NCI-H82 (cell line): Measurements from ENCODE around the gene PRKN.
"Not testable (repeated sequence)": the region's sequence is repeated elsewhere in the genome, so short reads cannot be mapped to it uniquely, and the experiment has no call there.

Experiments
- DNase-seq: peaks from one replicate; lab custom pipeline; 2025; lab: John Stamatoyannopoulos, UW

Gene PRKN

GRCh38 chr6:161543684-161544309 is 1183.8 kb downstream of the PRKN start:
- no peak for DNase-seq

- DNase-seq = no peak
These were observed 1185.1 kb downstream of the PRKN start for GRCh38 chr6:161542346-161542980.

- no peak for DNase-seq
These were observed 1187.0 kb downstream of the PRKN start for GRCh38 chr6:161540532-161540931.

- DNase-seq = no peak
These were observed 1191.3 kb downstream of the PRKN start for GRCh38 chr6:161536224-161536630.

- DNase-seq = no peak
These were observed 1193.2 kb downstream of the PRKN start for GRCh38 chr6:161534264-161534873.

GRCh38 chr6:161533266-161533665 is 1194.3 kb downstream of the PRKN start:
- peak; percentile 64 for DNase-seq

- DNase-seq = no peak
These were observed 1195.0 kb downstream of the PRKN start for GRCh38 chr6:161532536-161532935.

- no peak for DNase-seq
These were observed 1200.8 kb downstream of the PRKN start for GRCh38 chr6:161526794-161527193.

- DNase-seq = no peak
These were observed 1204.2 kb downstream of the PRKN start for GRCh38 chr6:161523362-161523761.

GRCh38 chr6:161522276-161522675 is 1205.3 kb downstream of the PRKN start:
- DNase-seq = no peak

GRCh38 chr6:161511447-161512095 is 1216.0 kb downstream of the PRKN start:
- no peak for DNase-seq

- no peak for DNase-seq
These were observed 1219.2 kb downstream of the PRKN start for GRCh38 chr6:161508341-161508740.

GRCh38 chr6:161507375-161507774 is 1220.2 kb downstream of the PRKN start:
- no peak for DNase-seq

- DNase-seq = no peak
These were observed 1224.0 kb downstream of the PRKN start for GRCh38 chr6:161503570-161503969.

GRCh38 chr6:161498881-161499280 is 1228.7 kb downstream of the PRKN start:
- DNase-seq = no peak

- DNase-seq = peak; percentile 51
These were observed 1229.2 kb downstream of the PRKN start for GRCh38 chr6:161498359-161498758.

- DNase-seq = no peak
These were observed 1230.6 kb downstream of the PRKN start for GRCh38 chr6:161496941-161497340.

- DNase-seq = not testable (repeated sequence)
These were observed 1231.3 kb downstream of the PRKN start for GRCh38 chr6:161496271-161496670.

- no peak for DNase-seq
These were observed 1233.0 kb downstream of the PRKN start for GRCh38 chr6:161494566-161494965.

GRCh38 chr6:161493576-161494118 is 1233.9 kb downstream of the PRKN start:
- no peak for DNase-seq

GRCh38 chr6:161489626-161490306 is 1237.8 kb downstream of the PRKN start:
- no peak for DNase-seq

GRCh38 chr6:161487694-161488093 is 1239.9 kb downstream of the PRKN start:
- no peak for DNase-seq
